Fibroblast of lung (primary cell): ENCODE measurements around the gene DLK1. TPM values are rescaled to one million over a fixed set of nuclear protein-coding genes. Genes with fewer than 3 reads are reported as not detected.

Source experiments
- DNase-seq, 2 donors: peaks; one replicate each; pipeline versions ENCODE4 v3.0.0 to v3.0.0-alpha.2; 2010; ENCODE audit warnings: low read depth in 2 of 2
- H2AFZ ChIP-seq: 2 replicates; pipeline ENCODE4 v1.5.1; 2012; ENCODE audit warnings: low read length, control low read depth, inconsistent platforms
- H3K27ac ChIP-seq: 2 replicates; pipeline ENCODE4 v1.5.1; 2011; ENCODE audit warnings: low read length, control low read depth; ENCODE audit not compliant: insufficient read depth
- H3K27me3 ChIP-seq: 2 replicates; pipeline ENCODE4 v1.5.1; 2011; ENCODE audit warnings: mild to moderate bottlenecking, low read length; ENCODE audit not compliant: control insufficient read depth, insufficient read depth
- H3K36me3 ChIP-seq: 2 replicates; pipeline ENCODE4 v1.5.1; 2011; ENCODE audit warnings: low read length; ENCODE audit not compliant: control insufficient read depth, insufficient read depth
- H3K4me1 ChIP-seq: 2 replicates; pipeline ENCODE4 v1.5.1; 2011; ENCODE audit warnings: low read length; ENCODE audit not compliant: control insufficient read depth, insufficient read depth; ENCODE audit errors: extremely low read depth
- H3K4me2 ChIP-seq: 2 replicates; pipeline ENCODE4 v1.5.1; 2011; ENCODE audit warnings: low read length, control low read depth; ENCODE audit not compliant: insufficient read depth; ENCODE audit errors: extremely low read depth
- H3K4me3 ChIP-seq, 4 experiments: fragments of 200-600 bp in 1 of 4; sonication (generic) in 1 of 4; replicated peaks in 1 of 4; 2 replicates each; pipeline ENCODE4 v1.5.1; 2011 to 2016; ENCODE audit warnings: low read length in 4 of 4, low read depth in 3 of 4, mild to moderate bottlenecking in 3 of 4, control low read depth in 2 of 4, inconsistent platforms in 1 of 4, mixed read lengths in 1 of 4; ENCODE audit not compliant: insufficient read depth in 1 of 4; ENCODE audit errors: control extremely low read depth in 1 of 4
- H3K79me2 ChIP-seq: 2 replicates; pipeline ENCODE4 v1.5.1; 2012; ENCODE audit warnings: mild to moderate bottlenecking, low read length, inconsistent platforms; ENCODE audit not compliant: control insufficient read depth, insufficient read depth
- H3K9ac ChIP-seq: 2 replicates; pipeline ENCODE4 v1.5.1; 2011; ENCODE audit warnings: mild to moderate bottlenecking, low read length, control low read depth; ENCODE audit not compliant: insufficient read depth
- H3K9me3 ChIP-seq: 2 replicates; pipeline ENCODE4 v1.5.1; 2012; ENCODE audit warnings: low read depth, low read length; ENCODE audit not compliant: control insufficient read depth, insufficient read depth
- H4K20me1 ChIP-seq: 2 replicates; pipeline ENCODE4 v1.5.1; 2011; ENCODE audit warnings: low read length; ENCODE audit not compliant: control insufficient read depth, insufficient read depth; ENCODE audit errors: extremely low read depth
- EZH2 ChIP-seq: IDR thresholded peaks from 2 replicates; pipeline ENCODE4 v1.5.1; 2012; ENCODE audit warnings: low read length, control low read depth, mild to moderate bottlenecking; ENCODE audit errors: missing control alignments
- polyA plus RNA-seq, 2 donors: library from polyadenylated mRNA; depleted of rRNA in 1 of 2; stranded (reverse) in 1 of 2; unstranded in 1 of 2; fragments of >200 nt; gene quantifications; 2 replicates each; pipeline ENCODE4 v1.2.1, GENCODE V29; 2011 to 2012; ENCODE audit warnings: missing spikeins in 1 of 2
- total RNA-seq: library from RNA; depleted of rRNA; stranded (reverse); fragments of >200 nt; gene quantifications from 2 replicates; pipeline ENCODE4 v1.2.1, GENCODE V29; 2014
- TF ChIP-seq, protein P1 (sequence below), 2 donors: IDR thresholded peaks in 1 of 2; conservative IDR thresholded peaks in 1 of 2; 1 replicate in 1 of 2; 2 replicates in 1 of 2; pipeline ENCODE4 v1.5.1; 2011 to 2012; ENCODE audit warnings: low read length in 2 of 2, control low read depth in 1 of 2, inconsistent platforms in 1 of 2, low read depth in 1 of 2, mild to moderate bottlenecking in 1 of 2

Gene DLK1
- total and polyA plus RNA-seq, 2 donors (not counting 1 experiment from before 2014, with no cell fraction given), result not detected

DNA sequence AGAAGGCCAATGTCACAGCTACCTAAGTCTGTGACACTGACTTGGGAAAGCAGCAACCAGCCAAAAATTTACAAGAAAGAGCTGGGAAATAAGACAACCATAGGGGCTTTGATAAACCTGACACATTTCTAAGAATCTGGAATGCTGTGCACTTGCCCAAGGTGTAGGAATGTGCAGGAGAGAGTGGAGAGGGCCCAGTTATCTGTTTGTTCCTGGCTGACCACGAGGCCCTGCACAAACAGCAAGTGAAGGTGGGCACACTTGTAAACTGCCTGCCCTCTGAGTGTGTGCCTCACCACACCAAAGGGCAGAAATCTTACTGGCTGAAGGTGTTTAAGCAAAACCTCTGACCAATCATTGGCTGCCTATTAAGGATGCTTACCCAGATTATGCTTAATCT is 27.3 kb downstream of the DLK1 start:
- Histone ChIP-seq H2AFZ (no peak overlapping the region), H3K9me3 (no peaks in the 10 kb centered on the region), H3K79me2 (no peaks in the 10 kb centered on the region), H3K27ac (no peak overlapping the region), H4K20me1 (no peaks in the 10 kb centered on the region), H3K4me3 (no peak overlapping the region), H3K36me3 (no peaks in the 10 kb centered on the region), H3K27me3 (no peaks in the 10 kb centered on the region), H3K4me2 (no peak overlapping the region), H3K4me1 (no peaks in the 10 kb centered on the region), H3K9ac (no peak overlapping the region)
- TF ChIP-seq, protein P1, sequence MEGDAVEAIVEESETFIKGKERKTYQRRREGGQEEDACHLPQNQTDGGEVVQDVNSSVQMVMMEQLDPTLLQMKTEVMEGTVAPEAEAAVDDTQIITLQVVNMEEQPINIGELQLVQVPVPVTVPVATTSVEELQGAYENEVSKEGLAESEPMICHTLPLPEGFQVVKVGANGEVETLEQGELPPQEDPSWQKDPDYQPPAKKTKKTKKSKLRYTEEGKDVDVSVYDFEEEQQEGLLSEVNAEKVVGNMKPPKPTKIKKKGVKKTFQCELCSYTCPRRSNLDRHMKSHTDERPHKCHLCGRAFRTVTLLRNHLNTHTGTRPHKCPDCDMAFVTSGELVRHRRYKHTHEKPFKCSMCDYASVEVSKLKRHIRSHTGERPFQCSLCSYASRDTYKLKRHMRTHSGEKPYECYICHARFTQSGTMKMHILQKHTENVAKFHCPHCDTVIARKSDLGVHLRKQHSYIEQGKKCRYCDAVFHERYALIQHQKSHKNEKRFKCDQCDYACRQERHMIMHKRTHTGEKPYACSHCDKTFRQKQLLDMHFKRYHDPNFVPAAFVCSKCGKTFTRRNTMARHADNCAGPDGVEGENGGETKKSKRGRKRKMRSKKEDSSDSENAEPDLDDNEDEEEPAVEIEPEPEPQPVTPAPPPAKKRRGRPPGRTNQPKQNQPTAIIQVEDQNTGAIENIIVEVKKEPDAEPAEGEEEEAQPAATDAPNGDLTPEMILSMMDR (conservative IDR thresholded peaks at IDR 0.05 in 1 of 2, IDR thresholded peaks at IDR 0.05 in 1 of 2; ENCODE audit: low read depth in 1 of 2, low read length in 2 of 2), result no peak
- no peak for TF ChIP-seq EZH2
- no peak for DNase-seq

- no peaks in the 10 kb centered on the region for H3K4me1 ChIP-seq
- H3K79me2 ChIP-seq, result no peaks in the 10 kb centered on the region
- H3K9me3 ChIP-seq, result no peaks in the 10 kb centered on the region
- peak; percentile 18 to 69 for DNase-seq
- H4K20me1 ChIP-seq, result no peaks in the 10 kb centered on the region
- H3K4me3 ChIP-seq, result no peak overlapping the region
- no peak overlapping the region for H3K27ac ChIP-seq
- no peak overlapping the region for H2AFZ ChIP-seq
- no peak overlapping the region for H3K9ac ChIP-seq
- no peak for TF ChIP-seq EZH2
- TF ChIP-seq, protein P1 (conservative IDR thresholded peaks at IDR 0.05 in 1 of 2, IDR thresholded peaks at IDR 0.05 in 1 of 2; ENCODE audit: low read depth in 1 of 2, low read length in 2 of 2), result no peak
- no peak overlapping the region for H3K4me2 ChIP-seq
- no peaks in the 10 kb centered on the region for H3K36me3 ChIP-seq
- no peaks in the 10 kb centered on the region for H3K27me3 ChIP-seq
These were observed 29.0 kb downstream of the DLK1 start for GRCh38 chr14:100755649-100756048.

DNA sequence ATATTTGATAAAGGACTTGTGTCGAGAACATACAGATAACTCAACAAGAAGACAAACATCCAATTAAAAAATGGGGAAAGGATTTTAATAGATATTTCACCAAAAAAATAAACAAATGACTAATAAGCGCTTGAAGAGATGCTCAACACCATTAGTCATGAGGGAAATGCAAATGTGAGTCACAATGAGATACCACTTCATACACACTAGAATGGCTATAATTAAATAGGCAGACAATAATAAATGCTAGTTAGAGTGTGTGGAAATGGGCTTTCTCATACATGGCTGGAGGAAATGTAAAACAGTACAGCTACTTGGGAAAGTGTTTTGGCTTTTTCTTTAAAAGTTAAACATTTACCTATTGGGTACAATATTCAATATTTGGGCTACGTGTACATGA is 34.8 kb downstream of the DLK1 start:
- Histone ChIP-seq H3K9ac (no peak overlapping the region), H4K20me1 (no peaks in the 10 kb centered on the region), H3K79me2 (no peaks in the 10 kb centered on the region), H3K27ac (no peak overlapping the region), H3K4me1 (no peaks in the 10 kb centered on the region), H3K4me3 (no peak overlapping the region), H3K36me3 (no peaks in the 10 kb centered on the region), H3K9me3 (no peaks in the 10 kb centered on the region), H3K4me2 (no peak overlapping the region), H2AFZ (no peak overlapping the region), H3K27me3 (no peaks in the 10 kb centered on the region)
- peak; percentile 89 to 92 for DNase-seq
- no peak for TF ChIP-seq EZH2
- TF ChIP-seq, protein P1 (conservative IDR thresholded peaks at IDR 0.05 in 1 of 2, IDR thresholded peaks at IDR 0.05 in 1 of 2; ENCODE audit: low read depth in 1 of 2, low read length in 2 of 2), result no peak
